IPS-NIHi11 (cell line): ENCODE results near the gene MBD6.
"Not testable (repeated sequence)": the region's sequence is repeated elsewhere in the genome, so short reads cannot be mapped to it uniquely, and the experiment has no call there.

Experiments used
- DNase-seq: peaks from one replicate; pipeline ENCODE4 v3.0.0; 2012; ENCODE audit warnings: mixed read lengths, low spot score

The MBD6 gene

GRCh38 chr12:57515408-57515933 is 7.2 kb upstream of the MBD6 start:
- no peak for DNase-seq

DNA sequence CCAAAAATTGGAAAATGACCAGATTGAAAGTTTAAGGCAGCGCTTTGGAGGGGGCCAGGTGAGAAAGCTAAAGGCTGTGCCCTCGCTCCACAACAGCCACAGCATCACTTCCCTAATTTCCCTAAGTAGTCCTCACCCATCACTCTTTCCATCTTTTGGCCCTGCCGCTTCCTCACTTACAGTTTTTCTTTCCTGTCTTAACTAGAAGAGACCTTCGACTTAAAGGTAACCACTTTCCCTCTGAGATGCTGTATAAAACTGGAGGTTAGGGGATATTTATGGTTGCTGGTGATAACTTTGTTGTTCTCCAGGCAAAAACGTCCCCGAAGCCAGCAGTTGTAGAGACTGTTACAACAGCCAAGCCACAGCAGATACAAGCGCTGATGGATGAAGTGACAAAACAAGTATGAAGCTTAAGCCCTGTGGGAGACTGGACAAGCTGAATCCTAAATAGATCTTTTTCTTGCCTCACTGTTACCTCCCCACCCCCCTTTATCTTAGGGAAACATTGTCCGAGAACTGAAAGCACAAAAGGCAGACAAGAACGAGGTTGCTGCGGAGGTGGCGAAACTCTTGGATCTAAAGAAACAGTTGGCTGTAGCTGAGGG is 6.6 kb upstream of the MBD6 start:
- no peak for DNase-seq

- no peak for DNase-seq
These were observed 5.9 kb upstream of the MBD6 start for GRCh38 chr12:57516617-57517153.

GRCh38 chr12:57517187-57517586 is 5.4 kb upstream of the MBD6 start:
- no peak for DNase-seq

DNA sequence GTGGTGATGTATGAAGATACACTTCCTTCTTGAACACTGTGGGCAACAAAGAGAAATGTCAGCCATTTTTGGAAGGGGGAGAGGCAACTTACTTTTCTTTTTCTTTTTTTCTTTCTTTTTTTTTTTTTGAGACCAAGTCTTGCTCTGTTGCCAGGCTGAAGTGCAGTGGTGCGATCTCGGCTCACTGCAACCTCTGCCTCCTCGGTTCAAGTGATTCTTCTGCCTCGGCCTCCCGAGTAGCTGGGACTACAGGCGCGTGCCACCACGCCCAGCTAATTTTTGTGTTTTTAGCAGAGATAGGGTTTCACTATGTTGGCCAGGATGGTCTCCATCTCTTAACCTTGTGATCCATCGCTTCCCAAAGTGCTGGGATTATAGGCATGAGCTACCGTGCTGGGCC is 4.9 kb upstream of the MBD6 start:
- not testable (repeated sequence) for DNase-seq

GRCh38 chr12:57518176-57518919 is 4.3 kb upstream of the MBD6 start:
- no peak for DNase-seq

DNA sequence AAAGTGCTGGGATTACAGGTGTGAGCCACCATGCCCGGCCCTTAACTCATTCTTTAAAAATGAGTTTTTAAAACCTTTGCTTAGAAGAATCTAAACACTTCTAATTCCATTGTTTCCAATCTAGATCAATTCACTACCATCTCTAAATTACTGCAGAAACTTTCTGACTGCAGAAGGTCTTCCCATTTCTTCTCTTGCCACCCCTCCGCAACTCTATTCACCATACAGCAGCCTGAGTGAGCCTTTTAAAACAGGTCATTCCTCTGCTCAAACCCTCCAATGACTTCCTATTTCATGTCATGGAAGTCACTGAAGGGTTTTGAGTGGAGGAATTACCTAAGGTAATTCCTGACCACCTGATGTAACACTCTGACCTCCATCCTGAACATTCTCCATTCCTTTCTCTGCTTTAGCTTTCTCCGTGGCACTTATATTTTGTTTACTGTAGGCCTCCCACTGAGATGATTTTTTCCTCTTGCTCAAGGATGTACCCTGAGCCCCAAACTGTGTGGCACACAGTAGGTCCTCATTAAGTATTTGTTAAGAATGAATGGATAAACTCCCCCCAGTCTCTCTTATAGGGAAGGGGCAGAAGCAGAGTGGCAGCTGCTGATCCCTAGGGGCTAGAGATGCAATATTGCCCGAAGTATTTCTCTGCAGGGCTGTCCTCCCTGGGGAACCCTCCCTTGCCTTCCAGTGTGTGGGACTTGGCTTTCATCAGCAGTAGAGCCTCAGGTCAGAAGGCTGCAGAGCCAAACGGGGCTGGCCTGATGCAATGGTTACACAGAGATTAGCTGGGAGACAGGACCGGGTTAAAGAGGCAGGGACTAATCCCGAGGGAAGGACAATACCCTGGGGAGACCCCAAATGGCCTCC is 3.5 kb upstream of the MBD6 start:
- DNase-seq = no peak

GRCh38 chr12:57519796-57520052 is 2.9 kb upstream of the MBD6 start:
- DNase-seq = no peak

DNA sequence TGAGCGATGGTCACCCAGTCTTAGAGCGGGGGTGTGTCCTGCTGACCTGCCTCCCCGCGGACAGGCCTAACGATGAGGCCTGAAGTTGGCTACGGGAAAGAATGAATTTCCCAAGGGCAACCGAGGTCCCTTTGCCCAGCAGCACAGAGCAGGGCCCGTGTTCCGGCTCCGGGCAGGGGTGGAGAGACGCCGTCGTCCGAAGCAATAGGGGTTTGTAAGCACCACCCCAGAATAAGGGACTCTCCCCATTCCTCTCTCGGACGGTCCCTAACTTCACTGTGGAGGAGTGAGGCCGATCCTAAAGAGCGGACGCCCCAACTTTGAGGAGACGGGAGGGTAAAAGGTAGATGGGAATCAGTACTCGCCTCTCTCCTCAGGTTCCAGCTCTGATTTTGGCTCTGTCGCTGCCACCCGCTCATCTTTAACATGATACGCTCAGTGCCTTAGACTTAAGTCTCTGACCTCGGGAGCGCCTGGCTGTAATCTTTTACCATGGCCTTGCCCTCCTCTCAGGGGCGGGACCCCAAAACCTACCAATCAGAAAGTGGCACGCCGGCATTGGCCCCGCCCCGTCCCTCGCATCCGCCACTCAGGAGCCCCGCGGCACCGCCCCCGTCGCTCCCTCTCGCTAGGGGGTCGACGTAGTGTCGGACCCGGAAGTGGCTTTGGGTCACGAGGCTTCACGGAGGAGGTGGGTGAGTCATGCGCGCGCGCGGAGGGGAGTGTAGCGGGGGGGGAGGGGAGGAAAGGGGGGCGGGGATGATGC is 2.4 kb upstream of the MBD6 start, which contains the start of gene DDIT3:
DDIT3 (minus strand) TSS at position 462 of the 766 bp plus-strand sequence. CDS start 3,108 bp downstream, outside the sequence.
- peak; percentile 91 for DNase-seq

DNA sequence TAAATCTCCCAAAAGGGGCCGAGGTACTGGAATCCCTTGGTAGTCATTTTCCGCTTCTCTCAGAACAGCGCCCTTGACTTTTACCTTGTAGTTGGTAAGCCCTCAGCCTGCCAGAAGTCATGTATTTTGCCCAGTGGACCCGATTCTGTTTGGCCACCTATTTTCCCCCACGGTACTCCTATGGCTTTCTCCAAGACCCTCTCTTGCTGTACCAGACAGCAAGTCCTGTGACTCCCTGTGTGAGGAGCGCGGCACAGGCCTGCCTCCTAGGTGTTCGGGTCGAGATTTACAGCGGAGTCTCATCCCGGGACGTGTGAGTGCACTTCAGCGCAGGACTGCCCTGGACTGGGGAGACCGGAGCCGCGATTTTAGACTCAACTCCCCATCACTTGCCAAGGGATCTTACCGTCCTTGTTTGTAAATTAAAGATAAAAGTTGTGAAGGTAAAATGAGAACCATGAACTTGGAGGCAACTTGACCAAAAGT is 1.1 kb upstream of the MBD6 start:
- no peak for DNase-seq

DNA sequence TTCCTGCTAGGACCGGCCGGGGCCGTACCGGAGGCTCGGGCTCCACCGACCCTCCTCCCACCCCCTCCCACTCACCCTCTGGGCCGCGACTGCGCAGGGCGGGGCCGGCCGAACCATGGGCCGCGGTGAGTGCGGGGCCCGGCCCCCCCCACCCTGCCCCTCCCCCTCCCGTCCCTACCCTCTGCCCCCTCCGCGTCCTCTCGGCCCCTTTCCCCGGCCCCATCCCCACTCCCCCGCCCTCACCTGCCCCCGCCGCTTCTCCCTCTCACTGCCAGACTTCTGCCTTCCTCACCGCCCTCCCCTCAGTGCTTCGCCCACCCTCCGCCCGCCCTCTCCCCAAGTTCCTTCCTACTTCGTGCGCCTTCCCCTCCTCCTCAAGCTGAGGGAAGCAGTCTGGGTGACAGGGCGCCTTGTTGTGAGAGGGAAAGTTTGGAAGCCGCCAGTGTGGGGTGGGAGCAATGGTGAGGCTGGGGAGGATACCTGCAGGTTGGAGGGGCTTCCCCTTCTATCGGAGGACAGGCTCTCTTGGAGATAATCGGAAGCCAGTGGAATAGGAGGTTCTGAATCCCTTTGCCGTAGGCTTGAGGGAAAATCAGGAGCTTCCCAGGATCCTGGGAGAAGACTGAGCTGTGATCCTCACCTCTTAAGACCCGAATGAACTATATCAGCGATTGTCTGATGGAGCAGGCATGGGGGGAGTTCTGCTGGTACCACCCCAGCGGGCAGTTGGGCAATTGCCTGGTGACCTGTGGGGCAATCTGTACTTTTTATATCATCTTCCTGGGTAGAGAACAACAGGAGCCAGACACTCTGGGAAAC is 472 bp downstream of the MBD6 start:
- peak; percentile 87 for DNase-seq

- no peak for DNase-seq
These were observed 1.3 kb downstream of the MBD6 start for GRCh38 chr12:57523706-57524614.

DNA sequence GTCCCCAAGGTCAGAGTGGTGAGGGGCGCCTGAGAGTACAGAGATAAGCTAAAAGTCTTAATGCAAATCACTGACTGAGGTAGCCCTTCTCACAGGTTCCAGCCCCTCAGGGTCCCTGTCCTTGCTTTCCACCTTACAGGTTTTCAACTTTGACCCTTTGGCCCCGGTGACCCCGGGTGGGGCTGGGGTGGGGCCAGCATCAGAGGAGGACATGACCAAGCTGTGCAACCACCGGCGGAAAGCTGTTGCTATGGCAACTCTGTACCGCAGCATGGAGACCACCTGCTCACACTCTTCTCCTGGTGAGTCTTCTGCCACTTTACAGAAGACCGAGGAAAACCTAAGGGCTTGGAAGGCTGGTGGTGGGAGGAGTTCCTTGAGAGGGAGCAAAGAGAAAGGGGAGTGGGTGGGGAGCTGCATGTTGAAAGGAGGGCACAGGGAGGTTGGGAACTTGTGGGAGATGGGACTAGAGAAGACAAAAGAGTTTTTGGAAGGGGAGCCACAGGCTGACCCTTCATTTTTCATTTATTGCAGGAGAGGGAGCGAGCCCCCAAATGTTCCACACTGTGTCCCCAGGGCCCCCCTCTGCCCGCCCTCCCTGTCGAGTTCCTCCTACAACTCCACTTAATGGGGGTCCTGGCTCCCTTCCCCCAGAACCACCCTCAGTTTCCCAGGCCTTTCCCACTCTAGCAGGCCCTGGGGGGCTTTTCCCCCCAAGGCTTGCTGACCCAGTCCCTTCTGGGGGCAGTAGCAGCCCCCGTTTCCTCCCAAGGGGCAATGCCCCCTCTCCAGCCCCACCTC is 2.4 kb downstream of the MBD6 start:
- no peak for DNase-seq

- no peak for DNase-seq
These were observed 3.2 kb downstream of the MBD6 start for GRCh38 chr12:57525615-57526383.

GRCh38 chr12:57526477-57527126 is 4.0 kb downstream of the MBD6 start:
- no peak for DNase-seq

- DNase-seq = no peak
These were observed 4.6 kb downstream of the MBD6 start for GRCh38 chr12:57527184-57527583.

- no peak for DNase-seq
These were observed 5.6 kb downstream of the MBD6 start for GRCh38 chr12:57528176-57528575.
